ENCODE results near the gene OLFML2A. TPM values are rescaled to one million over a fixed set of nuclear protein-coding genes. Genes with fewer than 3 reads are reported as not detected.

Gene OLFML2A
- total and polyA plus RNA-seq, 8 donors = 0.95 to 8.6 (median 6.1) TPM

DNA sequence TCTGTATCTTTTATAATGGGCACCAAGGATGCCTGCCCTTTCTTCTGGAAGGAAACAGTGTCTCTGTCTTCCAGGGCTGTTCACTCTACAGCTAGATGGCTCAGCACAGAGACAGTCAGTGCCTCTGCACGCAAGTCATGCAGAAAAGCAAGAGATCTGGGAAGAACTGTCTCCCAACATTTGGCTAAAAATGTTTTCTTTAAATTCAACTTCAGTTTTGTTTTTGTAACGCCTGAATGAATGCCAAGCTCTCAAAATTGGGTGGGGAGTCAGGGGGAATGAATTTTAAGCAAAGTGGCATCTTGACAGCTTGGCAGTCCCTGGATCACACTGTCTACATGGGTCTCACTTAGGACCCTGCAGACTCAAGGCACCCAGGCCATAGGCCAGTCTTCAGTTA is 12.6 kb downstream of the OLFML2A start:
- TF ChIP-seq, protein P1, sequence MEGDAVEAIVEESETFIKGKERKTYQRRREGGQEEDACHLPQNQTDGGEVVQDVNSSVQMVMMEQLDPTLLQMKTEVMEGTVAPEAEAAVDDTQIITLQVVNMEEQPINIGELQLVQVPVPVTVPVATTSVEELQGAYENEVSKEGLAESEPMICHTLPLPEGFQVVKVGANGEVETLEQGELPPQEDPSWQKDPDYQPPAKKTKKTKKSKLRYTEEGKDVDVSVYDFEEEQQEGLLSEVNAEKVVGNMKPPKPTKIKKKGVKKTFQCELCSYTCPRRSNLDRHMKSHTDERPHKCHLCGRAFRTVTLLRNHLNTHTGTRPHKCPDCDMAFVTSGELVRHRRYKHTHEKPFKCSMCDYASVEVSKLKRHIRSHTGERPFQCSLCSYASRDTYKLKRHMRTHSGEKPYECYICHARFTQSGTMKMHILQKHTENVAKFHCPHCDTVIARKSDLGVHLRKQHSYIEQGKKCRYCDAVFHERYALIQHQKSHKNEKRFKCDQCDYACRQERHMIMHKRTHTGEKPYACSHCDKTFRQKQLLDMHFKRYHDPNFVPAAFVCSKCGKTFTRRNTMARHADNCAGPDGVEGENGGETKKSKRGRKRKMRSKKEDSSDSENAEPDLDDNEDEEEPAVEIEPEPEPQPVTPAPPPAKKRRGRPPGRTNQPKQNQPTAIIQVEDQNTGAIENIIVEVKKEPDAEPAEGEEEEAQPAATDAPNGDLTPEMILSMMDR (IDR thresholded peaks at IDR 0.05) = no peak
- no peak overlapping the region for H3K27ac ChIP-seq
- peaks cover 0 to 8% (median 6%) of the 10 kb centered on the region in 3 donors for H3K4me1 ChIP-seq
- 88 to 91% methylated on average over 2 of the region's 2 CpGs for WGBS, 2 donors
- intact Hi-C loops (cut with DNase I) = loop anchor here in 1 of 3 donors (10.0 kb wide), 1 partner anchor 65 kb away; the partner anchor contains the start of gene WDR38
- DNase-seq (no peak), ATAC-seq (no peak), FAIRE-seq (no peak)
- no peak overlapping the region for H3K4me3 ChIP-seq
- no peaks in the 10 kb centered on the region for H3K36me3 ChIP-seq
- H3K9me3 ChIP-seq = no peaks in the 10 kb centered on the region
- no peaks in the 10 kb centered on the region for H3K27me3 ChIP-seq

DNA sequence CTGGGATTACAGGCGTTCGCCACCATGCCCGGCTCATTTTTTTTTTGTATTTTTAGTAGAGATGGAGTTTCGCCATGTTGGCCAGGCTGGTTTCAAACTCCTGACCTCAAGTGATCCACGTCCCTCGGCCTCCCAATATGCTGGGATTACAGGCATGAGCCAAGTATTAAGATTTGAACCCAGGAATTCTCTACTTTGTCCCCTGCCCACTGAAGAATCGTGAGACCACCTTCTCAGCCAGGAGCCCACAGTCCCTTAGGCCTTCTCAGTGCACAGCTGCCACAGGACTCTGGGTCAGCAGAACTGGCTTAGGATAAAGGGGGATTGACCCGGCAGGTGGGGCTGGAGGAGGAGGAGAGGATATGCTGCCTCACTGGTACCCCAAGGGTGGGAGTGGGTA is 13.4 kb downstream of the OLFML2A start:
- Histone ChIP-seq H3K27me3 (no peaks in the 10 kb centered on the region), H3K27ac (no peak overlapping the region), H3K4me1 (peaks cover 0 to 8% (median 6%) of the 10 kb centered on the region in 3 donors), H3K9me3 (no peaks in the 10 kb centered on the region), H3K4me3 (no peak overlapping the region), H3K36me3 (no peaks in the 10 kb centered on the region)
- ATAC-seq (no peak), FAIRE-seq (no peak), DNase-seq (no peak)
- TF ChIP-seq, protein P1 (IDR thresholded peaks at IDR 0.05) = no peak
- 91% methylated on average over 8 of the region's 8 CpGs for WGBS, 2 donors
- intact Hi-C loops (cut with DNase I) = loop anchor here in 1 of 3 donors (5.0 kb wide), 1 partner anchor 62 kb away; the partner anchor contains the start of gene WDR38

DNA sequence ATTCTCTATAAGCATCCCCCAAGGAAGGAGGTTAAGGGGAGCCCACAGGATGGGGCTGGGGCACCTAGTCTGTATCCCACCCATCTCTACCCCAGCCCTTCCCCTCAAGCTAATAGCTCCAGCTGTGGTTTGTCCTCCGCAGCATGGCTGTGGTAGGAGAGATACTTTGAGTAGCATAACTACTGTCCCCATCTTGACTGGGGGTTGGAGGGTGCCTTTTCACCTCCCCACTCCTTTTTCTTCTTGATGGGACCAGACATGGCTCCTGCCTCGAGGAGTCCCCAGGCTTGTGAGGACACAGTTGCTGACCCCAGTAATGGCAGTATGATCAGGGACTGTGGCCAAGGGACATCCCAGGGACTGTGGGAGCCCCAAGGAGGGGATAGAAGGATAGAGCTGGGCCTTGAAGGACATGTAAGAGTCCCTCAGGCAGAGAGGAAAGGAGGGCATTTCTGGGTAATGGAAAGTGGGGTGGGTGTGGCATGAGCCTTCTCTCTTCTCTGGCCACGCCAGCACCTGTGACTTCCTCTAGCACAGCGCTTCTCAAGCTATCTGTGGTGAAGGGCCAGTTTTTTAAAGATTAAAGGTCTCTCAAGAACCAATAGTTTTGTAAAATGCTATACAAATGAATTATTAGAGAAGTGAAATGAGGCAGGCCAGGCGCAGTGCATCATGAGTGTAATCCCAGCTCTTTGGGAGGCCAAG is 14.0 kb downstream of the OLFML2A start:
- ATAC-seq (no peak), FAIRE-seq (no peak), DNase-seq (peak in 1 of 6 donors; percentile 39)
- Histone ChIP-seq H3K36me3 (no peaks in the 10 kb centered on the region), H3K4me1 (peaks cover 0 to 8% (median 6%) of the 10 kb centered on the region in 3 donors), H3K9me3 (no peaks in the 10 kb centered on the region), H3K27me3 (no peaks in the 10 kb centered on the region), H3K4me3 (no peak overlapping the region), H3K27ac (no peak overlapping the region)
- TF ChIP-seq, protein P1 (IDR thresholded peaks at IDR 0.05) = no peak
- 83 to 85% methylated on average over 5 of the region's 5 CpGs for WGBS, 2 donors
- intact Hi-C loops (cut with DNase I) = loop anchor here in 1 of 3 donors (5.0 kb wide), 1 partner anchor 61 kb away; the partner anchor contains the start of gene WDR38

DNA sequence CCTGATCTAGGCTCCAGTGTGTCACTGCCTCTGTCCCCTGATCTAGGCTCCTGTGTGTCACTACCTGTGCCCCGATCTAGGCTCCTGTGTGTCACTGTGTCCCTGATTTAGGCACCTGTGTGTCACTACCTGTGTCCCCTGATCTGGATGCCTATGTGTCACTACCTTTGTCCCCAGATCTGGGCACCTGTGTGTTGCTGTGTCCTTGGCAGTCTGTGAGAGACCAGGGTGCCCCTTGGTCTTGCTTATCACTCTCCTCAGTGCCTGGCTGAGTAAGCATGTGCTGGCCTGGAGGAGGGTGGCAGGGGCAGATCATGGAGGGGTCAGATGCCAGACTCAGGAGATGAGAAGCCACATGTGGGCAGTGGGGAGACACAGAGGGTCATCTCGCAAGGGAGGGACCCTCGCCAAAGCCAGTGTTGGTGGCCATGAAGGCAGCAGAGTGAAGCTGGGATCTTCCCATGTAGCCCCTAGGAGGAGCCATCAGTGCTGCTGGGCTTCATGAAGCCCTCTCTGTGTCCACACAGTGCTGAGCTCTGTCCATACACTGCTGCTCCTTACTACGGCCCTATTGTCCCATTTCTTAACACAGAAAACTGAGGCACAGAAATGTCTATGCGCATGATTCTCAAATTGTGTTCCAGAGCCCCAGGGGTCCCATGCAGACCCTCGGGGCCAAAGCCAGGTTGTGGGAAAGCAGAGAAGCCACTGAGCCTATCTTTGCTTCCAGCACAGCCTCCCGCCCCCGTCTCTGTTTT is 15.5 kb downstream of the OLFML2A start:
- H3K36me3 ChIP-seq = no peaks in the 10 kb centered on the region
- WGBS, 2 donors = 77 to 79% methylated on average over 8 of the region's 8 CpGs
- peak overlapping the region in 2 of 4 donors; percentile 11 to 18 for H3K27ac ChIP-seq
- TF ChIP-seq, protein P1 (IDR thresholded peaks at IDR 0.05) = no peak
- FAIRE-seq (no peak), DNase-seq (peak in 2 of 6 donors; percentile 23 to 43), ATAC-seq (peak; percentile 52 to 79 (median 64))
- H3K4me3 ChIP-seq = no peak overlapping the region
- H3K27me3 ChIP-seq = no peaks in the 10 kb centered on the region
- H3K9me3 ChIP-seq = no peaks in the 10 kb centered on the region
- H3K4me1 ChIP-seq = peaks cover 0 to 8% (median 6%) of the 10 kb centered on the region in 3 donors
- intact Hi-C loops (cut with DNase I) = loop anchor here in 1 of 3 donors (5.0 kb wide), 1 partner anchor 60 kb away; the partner anchor contains the start of gene WDR38

Data from pancreas (tissue), 10 donors.